ENCODE data around the gene DICER1.

DNA sequence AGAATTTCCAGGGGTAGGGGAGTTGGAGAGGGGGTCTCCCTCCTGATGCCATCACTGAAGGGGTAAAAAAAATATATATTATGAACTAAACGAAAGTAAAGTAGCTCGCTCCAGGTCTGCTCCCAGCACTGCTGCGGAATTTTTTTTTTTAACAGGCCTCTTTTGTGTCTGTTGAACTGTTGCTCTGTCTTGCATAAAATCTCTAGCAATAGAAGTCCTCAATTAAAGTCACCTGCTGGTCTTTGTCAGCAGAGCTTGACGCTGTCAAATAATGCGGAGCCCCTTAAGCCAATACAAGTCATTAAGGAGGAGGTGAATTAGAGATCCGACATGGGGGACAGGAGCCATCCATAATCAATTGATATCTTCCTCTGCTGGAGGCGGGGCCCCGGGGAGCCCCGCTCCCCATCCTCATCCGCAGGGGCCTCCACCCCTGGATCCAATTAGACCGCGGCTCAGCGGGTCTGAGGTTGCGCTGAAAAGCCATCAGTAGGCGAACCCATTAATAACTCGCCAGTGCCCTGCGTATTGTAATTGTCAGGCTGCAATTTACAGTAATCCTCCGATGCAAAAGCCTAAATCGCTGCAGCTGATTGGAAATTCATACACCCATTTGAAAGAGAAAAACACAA is 85.6 kb downstream of the DICER1 start:
- TF ChIP-seq LEF1 (IDR thresholded peaks at IDR 0.05; ENCODE audit: borderline replicate concordance) (no peak), TARDBP (IDR thresholded peaks at IDR 0.05) (no peak), CTBP1 (IDR thresholded peaks at IDR 0.05; ENCODE audit: borderline replicate concordance) (no peak), HDGF (IDR thresholded peaks at IDR 0.05; ENCODE audit: borderline replicate concordance) (no peak), BHLHE40 (IDR thresholded peaks at IDR 0.05; ENCODE audit: borderline replicate concordance) (no peak), SUZ12 (IDR thresholded peaks at IDR 0.05) (no peak), FOXM1 (IDR thresholded peaks at IDR 0.05; ENCODE audit: borderline replicate concordance) (no peak), ELF4 (IDR thresholded peaks at IDR 0.05) (no peak), FOXA1 (IDR thresholded peaks at IDR 0.05) (no peak), NFRKB (IDR thresholded peaks at IDR 0.05) (no peak), SP1 (IDR thresholded peaks at IDR 0.05) (no peak), PKNOX1 (IDR thresholded peaks at IDR 0.05) (no peak), FOXK2 (IDR thresholded peaks at IDR 0.05) (no peak), ARNT (IDR thresholded peaks at IDR 0.05) (no peak)

All from HEK293T (cell line).